Esophagus squamous epithelium (tissue), 4 donors: ENCODE results near the gene EPHA1.

Source experiments
- CTCF ChIP-seq, 6 experiments: fragments of 450-650 bp in 4 of 6; fragments of 200-600 bp in 2 of 6; sonication (generic) in 2 of 6; IDR thresholded peaks; one replicate each; pipeline ENCODE4 v1.5.1; 2016 to 2019; ENCODE audit warnings: antibody characterized with exemption in 6 of 6, mild to moderate bottlenecking in 4 of 6, moderate library complexity in 4 of 6
- POLR2A ChIP-seq, 4 donors: fragments of 450-650 bp; IDR thresholded peaks; one replicate each; pipeline ENCODE4 v1.6.1; 2017; ENCODE audit warnings: antibody characterized with exemption in 4 of 4, mild to moderate bottlenecking in 4 of 4, moderate library complexity in 3 of 4

- TF ChIP-seq POLR2A (IDR thresholded peaks at IDR 0.05) (no peak), CTCF (IDR thresholded peaks at IDR 0.05) (peak in 1 of 6 experiments; percentile 26)
Measured at GRCh38 chr7:143395187-143396149, 13.2 kb downstream of the EPHA1 start.
